Measurements from ENCODE around the gene FOXK2.
A peak's percentile ranks its signal among the peaks of the same experiment; 100 is the strongest.

Gene FOXK2

DNA sequence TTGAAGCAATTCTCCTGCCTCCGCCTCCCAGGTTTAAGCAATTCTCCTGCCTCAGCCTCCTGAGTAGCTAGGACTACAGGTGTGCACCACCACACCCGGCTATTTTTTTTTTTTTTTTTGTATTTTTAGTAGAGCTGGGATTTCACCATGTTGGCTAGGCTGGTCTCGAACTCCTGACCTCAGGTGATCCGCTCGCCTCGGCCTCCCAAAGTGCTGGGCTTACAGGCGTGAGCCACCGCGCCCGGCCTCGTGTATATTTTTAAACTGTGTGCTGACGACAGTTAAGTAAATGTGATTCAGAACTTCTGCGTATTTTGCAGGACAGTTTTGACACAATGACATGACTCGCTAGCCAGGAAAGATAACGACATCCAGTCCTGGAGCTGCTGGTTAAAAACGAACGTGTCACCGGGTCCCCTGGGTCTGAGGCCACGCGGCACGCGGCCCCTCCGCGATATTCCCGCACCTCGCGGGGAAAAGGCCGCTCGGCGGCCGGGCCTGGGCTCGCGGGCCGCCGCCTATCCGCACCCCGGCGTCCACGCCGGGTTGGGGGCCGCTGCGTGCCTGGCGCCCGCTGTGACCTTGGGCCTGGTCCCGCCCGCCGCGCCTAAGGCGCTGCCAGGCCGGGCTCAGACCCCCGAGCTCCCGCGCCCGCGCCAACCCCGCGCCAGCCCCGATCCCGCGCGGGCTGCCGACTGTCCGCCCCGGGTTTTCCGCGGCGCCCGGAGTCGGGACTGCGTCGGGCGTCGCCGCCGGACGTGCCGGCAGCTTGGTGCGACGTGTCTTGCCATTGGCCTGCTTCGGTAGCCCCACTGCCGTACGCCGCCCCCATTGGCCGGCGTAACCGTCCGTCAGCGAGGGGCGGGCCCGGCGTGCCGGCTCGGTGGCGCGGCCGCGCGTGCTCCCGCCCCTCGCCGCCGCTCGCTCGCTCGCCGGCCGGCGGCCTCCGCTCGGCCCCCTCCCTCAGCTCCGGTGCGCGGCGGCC is at the start of gene FOXK2:
FOXK2 (plus strand) TSS at position 907 of the 985 bp plus-strand sequence. CDS start 157 bp downstream, outside the sequence.
- DNase-seq (ENCODE audit: low spot score): peak; percentile 98

GRCh38 chr17:82470065-82470464 is 49.5 kb upstream of the FOXK2 start:
- DNase-seq (ENCODE audit: low spot score): no peak

DNA sequence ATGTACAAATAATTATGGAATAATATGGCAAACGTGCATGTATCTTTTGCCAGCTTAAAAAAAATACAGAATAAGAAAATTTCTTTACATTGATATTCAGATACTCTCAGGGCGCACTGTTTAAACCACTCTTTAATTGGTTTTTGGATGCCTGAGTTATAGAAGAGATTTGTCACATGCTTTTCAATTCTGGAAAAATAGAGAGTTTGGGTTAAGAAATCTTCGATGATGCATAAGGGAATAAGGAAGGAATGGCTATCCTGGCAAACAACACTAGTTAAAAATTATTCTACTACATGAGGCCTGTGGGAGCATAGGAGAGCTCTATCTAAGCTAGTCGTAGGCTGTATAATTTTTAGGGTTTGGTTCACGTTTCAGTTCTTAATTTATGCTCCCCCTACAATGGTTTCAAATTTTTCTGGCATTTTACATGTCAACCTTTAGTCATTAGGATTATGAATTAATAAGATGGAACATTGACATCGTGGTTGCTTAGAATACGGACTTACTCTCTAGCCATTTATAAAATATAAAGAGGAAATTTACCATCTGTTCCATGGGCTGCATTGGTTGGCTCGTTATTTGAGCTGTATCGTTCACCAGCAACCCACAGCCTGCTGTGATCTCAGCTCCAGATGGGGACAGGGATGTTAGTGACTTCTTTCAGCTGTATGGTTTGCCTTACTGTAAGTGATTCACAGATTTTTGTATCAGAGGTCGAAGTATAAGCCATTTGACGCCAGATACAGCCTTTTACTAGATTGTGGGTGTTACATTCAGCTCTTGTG is 45.1 kb upstream of the FOXK2 start:
- DNase-seq (ENCODE audit: low spot score): no peak

DNA sequence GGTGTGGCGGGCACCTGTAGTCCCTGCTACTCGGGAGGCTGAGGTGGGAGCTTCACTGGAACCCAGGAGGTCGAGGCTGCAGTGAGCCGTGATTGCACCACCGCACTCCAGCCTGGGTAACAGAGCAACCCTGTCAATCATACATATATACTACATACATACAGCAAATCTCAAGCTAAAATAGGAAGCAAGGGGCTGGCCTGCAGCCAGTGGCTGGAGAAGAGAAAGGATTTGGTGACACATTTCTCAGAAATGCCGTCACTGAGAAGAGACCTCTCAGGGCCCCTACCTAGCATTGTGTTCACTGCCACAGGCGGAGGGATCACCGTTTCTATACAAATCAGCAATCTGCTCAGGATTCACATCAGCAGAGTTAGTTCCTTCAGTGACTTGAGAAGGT is 44.1 kb upstream of the FOXK2 start:
- no peak for DNase-seq (ENCODE audit: low spot score)

DNA sequence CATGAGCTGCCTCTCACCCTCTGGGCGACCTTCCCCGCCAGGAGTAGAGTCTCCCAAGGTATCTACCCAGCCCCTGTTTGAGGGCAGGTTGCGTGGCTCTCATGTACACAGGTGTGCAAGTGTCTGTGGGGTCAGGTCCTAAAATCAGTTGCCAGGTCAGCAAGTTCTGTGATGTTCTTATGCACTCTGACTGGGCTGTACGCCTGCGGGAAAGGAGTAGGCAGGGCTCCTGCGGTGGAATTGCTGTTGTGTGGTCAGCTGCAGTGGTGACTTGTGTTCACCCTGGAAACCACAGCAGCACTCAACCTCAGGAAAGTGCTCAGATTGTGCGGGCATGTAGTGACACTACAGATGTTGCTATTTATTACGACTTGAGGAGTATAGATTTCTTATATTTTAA is 41.6 kb upstream of the FOXK2 start:
- no peak for DNase-seq (ENCODE audit: low spot score)

GRCh38 chr17:82479602-82480001 is 39.9 kb upstream of the FOXK2 start:
- no peak for DNase-seq (ENCODE audit: low spot score)

DNA sequence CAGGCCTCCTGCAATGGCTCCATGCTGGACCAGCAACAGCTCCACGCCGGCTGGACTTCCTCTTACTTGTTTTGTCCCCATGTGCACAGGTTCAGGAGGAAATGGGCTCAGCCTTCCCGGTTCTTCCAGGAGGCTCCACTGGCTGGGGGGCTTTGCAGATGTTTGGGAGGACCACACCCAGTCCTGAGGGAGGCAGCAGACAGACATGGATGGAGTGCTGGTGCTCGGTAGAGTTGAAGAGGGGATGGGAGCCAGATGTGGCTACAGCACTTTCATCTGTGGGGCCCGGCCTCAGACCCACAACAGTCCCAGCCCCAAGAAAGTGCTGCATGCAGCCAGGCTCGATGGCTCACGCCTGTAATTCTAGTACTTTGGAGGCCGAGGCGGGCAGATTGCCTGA is 39.2 kb upstream of the FOXK2 start:
- DNase-seq (ENCODE audit: low spot score): no peak

GRCh38 chr17:82483204-82483660 is 36.3 kb upstream of the FOXK2 start:
- DNase-seq (ENCODE audit: low spot score): no peak

GRCh38 chr17:82483836-82484235 is 35.7 kb upstream of the FOXK2 start:
- no peak for DNase-seq (ENCODE audit: low spot score)

GRCh38 chr17:82486231-82487094 is 33.1 kb upstream of the FOXK2 start:
- no peak for DNase-seq (ENCODE audit: low spot score)

- DNase-seq (ENCODE audit: low spot score): no peak
These were observed 31.6 kb upstream of the FOXK2 start for GRCh38 chr17:82487910-82488309.

DNA sequence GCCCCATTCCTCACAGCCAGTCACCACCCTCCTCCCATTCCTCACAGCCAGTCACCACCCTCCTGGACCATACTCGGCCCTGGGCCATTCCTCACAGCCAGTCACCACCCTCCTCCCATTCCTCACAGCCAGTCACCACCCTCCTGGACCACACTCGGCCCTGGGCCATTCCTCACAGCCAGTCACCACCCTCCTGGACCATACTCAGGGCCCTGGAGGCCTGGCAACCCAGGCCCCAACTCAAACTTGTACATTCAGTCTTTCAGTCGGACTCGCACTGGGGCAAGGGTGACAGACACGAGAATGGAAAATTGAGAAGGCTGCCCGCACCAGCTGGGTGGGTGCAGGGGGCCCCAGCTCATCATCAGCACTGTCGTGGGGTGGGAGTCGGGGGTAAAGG is 30.4 kb upstream of the FOXK2 start:
- DNase-seq (ENCODE audit: low spot score): no peak

DNA sequence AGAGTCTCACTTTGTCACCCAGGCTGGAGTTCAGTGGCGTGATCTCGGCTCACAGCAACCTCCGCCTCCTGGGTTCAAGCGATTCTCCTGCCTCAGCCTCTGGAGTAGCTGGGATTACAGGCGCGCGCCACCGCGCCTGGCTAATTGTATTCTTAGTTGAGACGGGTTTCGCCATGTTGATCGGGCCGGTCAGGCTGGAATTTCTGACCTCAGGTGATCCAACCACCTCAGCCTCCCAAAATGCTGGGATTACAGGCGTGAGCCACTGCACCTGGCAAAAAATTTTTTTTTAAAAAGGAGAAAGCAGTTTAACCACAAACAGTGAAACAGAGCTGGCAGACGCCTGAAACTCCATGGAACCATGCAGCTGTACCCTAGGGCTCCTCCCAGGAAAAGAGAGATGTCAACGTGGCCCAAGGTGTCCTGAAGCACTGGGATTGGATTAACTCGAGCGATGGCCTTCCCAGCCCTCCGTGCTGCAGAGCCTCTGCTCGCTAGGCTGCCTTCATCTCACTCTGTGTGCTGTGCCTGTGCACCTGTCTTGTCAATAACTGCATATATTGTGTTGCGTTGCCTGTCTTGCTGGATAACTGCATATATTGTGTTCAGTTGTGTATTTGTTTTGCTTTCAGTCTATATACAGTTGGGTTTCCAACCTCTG is 29.6 kb upstream of the FOXK2 start:
- no peak for DNase-seq (ENCODE audit: low spot score)

DNA sequence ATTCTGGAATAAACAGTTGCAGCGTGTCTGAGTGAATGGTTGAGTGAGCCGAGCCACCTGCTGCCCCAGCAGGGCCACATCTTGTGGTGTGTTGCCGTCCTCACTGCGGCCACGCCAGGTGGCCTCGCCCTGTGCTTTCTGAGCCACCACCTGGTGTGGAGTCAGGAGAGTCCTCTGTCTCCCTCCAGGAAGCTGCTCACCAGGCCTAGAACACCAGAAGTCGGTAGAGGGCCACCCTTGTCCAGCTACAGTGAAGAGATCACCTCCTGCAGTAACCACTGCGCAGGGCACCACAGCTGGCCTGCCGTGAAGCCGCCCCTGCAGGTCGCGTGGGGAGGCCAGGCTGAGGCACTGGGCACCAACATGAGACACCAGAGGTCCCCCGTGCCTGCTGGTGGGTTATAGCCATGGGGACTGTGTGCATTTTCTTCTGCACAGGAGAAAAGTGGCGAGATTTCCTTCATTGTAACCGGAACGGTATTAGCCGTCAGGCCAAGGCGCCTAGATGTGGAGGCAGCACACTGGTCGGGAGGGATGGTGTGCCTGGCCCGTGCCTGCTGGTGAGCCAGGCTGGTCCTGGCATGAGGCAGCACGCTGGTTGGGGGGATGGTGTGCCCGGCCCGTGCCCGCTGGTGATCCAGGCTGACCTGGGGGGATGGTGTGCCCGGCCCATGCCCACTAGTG is 28.9 kb upstream of the FOXK2 start:
- no peak for DNase-seq (ENCODE audit: low spot score)

- DNase-seq (ENCODE audit: low spot score): no peak
These were observed 28.4 kb upstream of the FOXK2 start for GRCh38 chr17:82491196-82491530.

- DNase-seq (ENCODE audit: low spot score): no peak
These were observed 28.0 kb upstream of the FOXK2 start for GRCh38 chr17:82491533-82491932.

DNA sequence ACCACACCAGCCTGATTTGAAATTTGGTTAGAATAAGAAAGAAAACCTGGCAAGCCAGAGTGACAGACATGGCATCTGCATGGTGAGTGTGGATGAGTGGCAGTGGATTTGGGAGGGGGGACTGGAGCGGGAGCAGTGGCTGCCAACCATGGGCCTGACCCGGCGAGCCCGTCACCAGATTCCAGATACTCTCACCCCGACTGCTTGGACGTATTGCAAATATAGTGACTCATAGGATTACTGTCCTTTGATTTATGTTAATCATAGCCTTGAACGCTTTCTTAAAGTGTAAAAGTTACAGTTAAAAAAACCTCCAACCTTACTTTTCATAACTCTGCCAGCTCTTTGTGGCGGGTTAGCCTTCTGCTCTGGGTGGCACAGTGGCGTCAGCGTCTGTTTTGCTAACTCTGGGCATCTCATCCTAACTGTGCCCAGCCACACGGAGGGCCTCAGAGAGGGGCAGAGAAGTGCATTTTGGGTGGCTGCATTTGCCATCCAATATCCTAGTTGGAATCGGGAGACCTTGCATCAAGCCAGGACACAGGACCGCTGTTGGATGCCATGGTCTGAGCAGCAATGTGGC is 26.8 kb upstream of the FOXK2 start:
- no peak for DNase-seq (ENCODE audit: low spot score)

GRCh38 chr17:82493226-82493781 is 26.2 kb upstream of the FOXK2 start:
- DNase-seq (ENCODE audit: low spot score): no peak

DNA sequence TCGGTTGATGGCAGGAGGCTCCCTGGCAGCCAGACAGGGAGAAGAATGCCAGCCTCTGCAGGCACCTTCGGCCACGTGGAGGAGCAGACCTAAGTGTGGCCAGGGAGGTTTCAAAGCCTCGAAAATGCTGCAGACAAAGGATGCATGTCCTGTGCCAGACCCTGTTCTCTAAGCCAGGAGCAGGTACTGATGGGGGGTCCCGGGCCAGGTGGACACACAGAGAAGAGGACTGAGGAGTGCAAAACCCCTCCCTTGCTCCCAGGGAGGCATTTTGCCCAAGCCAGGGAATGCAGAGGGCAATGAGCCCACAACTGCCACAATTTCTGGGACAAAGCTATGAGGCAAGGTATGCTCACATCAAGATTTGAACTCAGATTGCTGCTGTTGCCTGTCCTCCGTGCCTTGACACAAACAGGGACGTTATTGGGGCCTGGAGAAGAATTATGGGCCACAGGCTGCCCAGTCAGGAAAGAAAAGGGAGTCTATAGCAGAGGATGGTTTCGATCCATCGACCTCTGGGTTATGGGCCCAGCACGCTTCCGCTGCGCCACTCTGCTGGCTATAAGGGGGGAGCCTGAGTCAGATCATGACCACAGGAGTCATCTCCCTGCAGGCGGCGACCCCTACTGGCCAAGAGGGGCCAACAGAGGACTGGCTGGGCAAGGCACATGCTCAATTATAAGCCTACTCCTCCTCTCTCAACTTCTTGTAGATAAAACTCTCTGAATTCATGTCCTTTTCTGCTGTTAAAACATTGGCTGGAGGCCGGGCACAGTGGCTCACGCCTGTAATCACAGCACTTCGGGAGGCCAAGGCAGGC is 25.1 kb upstream of the FOXK2 start:
- peak; percentile 95 for DNase-seq (ENCODE audit: low spot score)
